Ascending aorta (tissue), 2 donors: Measurements from ENCODE around the gene PUDP. TPM values are rescaled to one million over a fixed set of nuclear protein-coding genes. Genes with fewer than 3 reads are reported as not detected.

Source experiments
- DNase-seq, 2 donors: peaks; one replicate each; pipeline ENCODE4 v3.0.0-alpha.2; 2019; ENCODE audit warnings: low spot score in 2 of 2
- H3K27ac ChIP-seq, 2 donors: fragments of 200-600 bp; sonication (generic); one replicate each; pipeline ENCODE4 v1.5.1; 2016 to 2017; ENCODE audit warnings: mild to moderate bottlenecking in 1 of 2
- H3K27me3 ChIP-seq: fragments of 200-600 bp; sonication (generic); one replicate; pipeline ENCODE4 v1.5.1; 2017
- H3K36me3 ChIP-seq, 2 donors: fragments of 200-600 bp; sonication (generic); one replicate each; pipeline ENCODE4 v1.5.1; 2016
- H3K4me1 ChIP-seq, 2 donors: fragments of 200-600 bp; sonication (generic); one replicate each; pipeline ENCODE4 v1.5.1; 2016 to 2017; ENCODE audit warnings: mild to moderate bottlenecking in 1 of 2
- H3K4me3 ChIP-seq, 2 donors: fragments of 200-600 bp; sonication (generic); one replicate each; pipeline ENCODE4 v1.5.1; 2016 to 2017; ENCODE audit warnings: mild to moderate bottlenecking in 1 of 2
- H3K9me3 ChIP-seq, 2 donors: fragments of 200-600 bp; sonication (generic); one replicate each; pipeline ENCODE4 v1.5.1; 2016
- CTCF ChIP-seq, 3 experiments: fragments of 200-600 bp in 2 of 3; fragments of 450-650 bp in 1 of 3; sonication (generic) in 2 of 3; IDR thresholded peaks; one replicate each; pipeline ENCODE4 v1.5.1; 2016 to 2019; ENCODE audit warnings: antibody characterized with exemption in 3 of 3, mild to moderate bottlenecking in 1 of 3, moderate library complexity in 1 of 3
- intact Hi-C: fragments of 100-400 bp; cut with DNase I; formaldehyde crosslinking; loops from one replicate; pipeline ENCODE4 v1.15.1; 2023
- total RNA-seq: library from RNA; depleted of rRNA; stranded (reverse); fragments of >200 nt; gene quantifications from one replicate; pipeline ENCODE4 v1.1.0, GENCODE V29; 2016

PUDP gene
- total RNA-seq, 1 donor from 2014 or later, result 1.7 TPM

GRCh38 chrX:7156879-7157278 lies 8.9 kb upstream of the PUDP start:
- H3K27ac ChIP-seq, result no peak overlapping the region
- no peaks in the 10 kb centered on the region for H3K9me3 ChIP-seq
- H3K4me3 ChIP-seq, result no peak overlapping the region
- intact Hi-C loops, result no loop called here
- DNase-seq, result no peak
- H3K36me3 ChIP-seq, result no peaks in the 10 kb centered on the region
- no peaks in the 10 kb centered on the region for H3K27me3 ChIP-seq
- TF ChIP-seq CTCF (IDR thresholded peaks at IDR 0.05), result no peak
- H3K4me1 ChIP-seq, result no peaks in the 10 kb centered on the region

GRCh38 chrX:7155163-7155562 lies 7.2 kb upstream of the PUDP start:
- no peaks in the 10 kb centered on the region for H3K27me3 ChIP-seq
- no peak for TF ChIP-seq CTCF (IDR thresholded peaks at IDR 0.05)

DNA sequence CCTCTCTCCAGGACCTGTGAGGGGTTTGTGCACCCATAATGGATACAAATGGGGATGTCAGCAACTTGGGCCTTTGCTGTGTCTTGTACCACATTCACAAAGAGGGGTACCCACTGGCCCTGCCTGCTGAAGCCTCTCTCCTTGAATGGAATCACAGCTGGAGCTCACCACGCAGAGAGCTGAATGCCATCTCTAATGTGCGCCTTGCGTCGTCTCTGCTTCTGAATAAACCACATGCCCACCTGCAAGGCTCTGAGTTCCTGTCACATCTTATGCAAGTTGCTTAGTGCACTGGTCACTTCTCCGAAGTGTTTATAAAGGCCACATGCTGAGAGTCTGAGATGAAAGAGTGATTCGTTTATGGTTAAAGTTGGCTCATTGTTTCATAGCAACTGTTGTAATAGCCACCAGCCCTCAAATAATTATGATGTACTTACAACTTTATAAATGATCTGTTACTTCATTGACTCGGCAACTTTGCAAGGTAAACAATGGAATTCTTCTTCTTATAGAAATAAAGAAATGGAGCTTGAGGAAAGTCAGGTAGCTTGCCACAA lies 6.2 kb upstream of the PUDP start:
- Histone ChIP-seq H3K9me3 (no peaks in the 10 kb centered on the region), H3K4me3 (no peak overlapping the region), H3K27me3 (no peaks in the 10 kb centered on the region), H3K36me3 (no peaks in the 10 kb centered on the region), H3K4me1 (no peaks in the 10 kb centered on the region), H3K27ac (no peak overlapping the region)
- intact Hi-C loops, result no loop called here
- no peak for DNase-seq
- TF ChIP-seq CTCF (IDR thresholded peaks at IDR 0.05), result no peak

More at GRCh38 chrX:7155163-7155562, 7.2 kb upstream of the PUDP start:
- no peaks in the 10 kb centered on the region for H3K36me3 ChIP-seq
- intact Hi-C loops, result no loop called here
- H3K27ac ChIP-seq, result no peak overlapping the region
- no peak for DNase-seq
- no peaks in the 10 kb centered on the region for H3K9me3 ChIP-seq
- H3K4me1 ChIP-seq, result no peaks in the 10 kb centered on the region
- no peak overlapping the region for H3K4me3 ChIP-seq

DNA sequence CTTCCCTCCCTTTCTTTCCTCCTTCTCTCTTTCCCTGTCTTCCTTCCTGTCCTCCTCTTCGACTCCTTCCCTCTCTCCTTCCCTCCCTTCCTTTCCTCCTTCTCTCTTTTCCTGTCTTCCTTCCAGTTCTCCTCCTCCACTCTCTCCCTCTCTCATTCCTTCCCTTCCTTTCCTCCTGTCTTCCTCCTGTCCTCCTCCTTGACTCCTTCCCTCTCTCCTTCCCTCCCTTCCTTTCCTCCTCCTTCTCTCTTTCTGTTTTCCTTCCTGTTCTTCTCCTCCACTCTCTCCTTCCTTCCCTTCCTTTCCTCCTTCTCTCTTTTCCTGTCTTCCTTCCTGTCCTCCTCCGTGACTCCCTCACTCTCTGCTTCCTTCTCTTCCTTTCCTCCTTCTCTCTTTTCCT lies 5.3 kb upstream of the PUDP start:
- no peaks in the 10 kb centered on the region for H3K36me3 ChIP-seq
- no peak overlapping the region for H3K27ac ChIP-seq
- no peaks in the 10 kb centered on the region for H3K4me1 ChIP-seq
- no peak for DNase-seq
- no peak for TF ChIP-seq CTCF (IDR thresholded peaks at IDR 0.05)
- intact Hi-C loops, result no loop called here
- no peak overlapping the region for H3K4me3 ChIP-seq
- no peaks in the 10 kb centered on the region for H3K27me3 ChIP-seq
- no peaks in the 10 kb centered on the region for H3K9me3 ChIP-seq

GRCh38 chrX:7149411-7149810 lies 1.5 kb upstream of the PUDP start:
- DNase-seq, result no peak
- Histone ChIP-seq H3K27me3 (no peaks in the 10 kb centered on the region), H3K36me3 (no peaks in the 10 kb centered on the region), H3K4me1 (peaks cover 0 to 7% of the 10 kb centered on the region in 2 donors), H3K4me3 (no peak overlapping the region), H3K9me3 (no peaks in the 10 kb centered on the region), H3K27ac (no peak overlapping the region)
- no peak for TF ChIP-seq CTCF (IDR thresholded peaks at IDR 0.05)
- intact Hi-C loops, result loop anchor here (5.0 kb wide), 1 partner anchor 183 kb away; no protein-coding TSS in a partner anchor
